Rectal smooth muscle tissue (tissue), 1 donor: ENCODE data around the gene GSTM1.
A peak's percentile ranks its signal among the peaks of the same experiment; 100 is the strongest.

ENCODE experiments used
- H3K27ac ChIP-seq: one replicate; pipeline ENCODE4 v1.7.0; 2013; ENCODE audit warnings: low read depth, low read length, inconsistent platforms
- H3K27me3 ChIP-seq: one replicate; pipeline ENCODE4 v1.7.0; 2013; ENCODE audit warnings: low read length; ENCODE audit not compliant: control insufficient read depth, insufficient read depth
- H3K36me3 ChIP-seq: one replicate; pipeline ENCODE4 v1.7.0; 2013; ENCODE audit warnings: low read length; ENCODE audit not compliant: control insufficient read depth, insufficient read depth
- H3K4me1 ChIP-seq: one replicate; pipeline ENCODE4 v1.7.0; 2013; ENCODE audit warnings: low read length; ENCODE audit not compliant: control insufficient read depth, insufficient read depth
- H3K4me3 ChIP-seq: one replicate; pipeline ENCODE4 v1.7.0; 2013; ENCODE audit warnings: low read length
- H3K9ac ChIP-seq: one replicate; pipeline ENCODE4 v1.7.0; 2013; ENCODE audit warnings: low read length

GSTM1 gene

DNA sequence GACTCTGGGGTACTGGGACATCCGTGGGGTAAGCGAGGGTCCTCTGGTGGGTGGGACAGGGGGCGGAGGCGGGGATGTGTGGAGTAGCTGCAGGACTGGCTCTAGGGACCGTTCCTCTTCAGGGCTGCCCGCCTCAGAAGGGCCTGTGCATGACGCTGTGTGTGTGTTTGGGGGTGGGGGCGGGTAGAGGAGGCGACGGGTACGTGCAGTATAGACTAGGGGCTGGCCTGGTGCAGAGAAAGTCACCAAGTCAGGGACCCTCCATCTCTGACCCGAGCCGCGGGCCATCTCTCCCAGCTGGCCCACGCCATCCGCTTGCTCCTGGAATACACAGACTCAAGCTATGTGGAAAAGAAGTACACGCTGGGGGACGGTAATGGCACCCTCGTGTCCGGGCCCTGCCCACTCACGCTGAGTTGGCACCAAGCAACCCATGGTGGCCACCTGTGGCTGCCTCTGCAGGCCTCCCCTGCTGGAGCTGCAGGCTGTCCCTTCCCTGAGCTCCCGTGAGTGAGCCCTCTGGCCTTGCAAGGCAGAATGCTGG, 24.8 kb downstream of the GSTM1 start:
- H3K4me3 ChIP-seq, result peak overlapping the region; percentile 41
- H3K27ac ChIP-seq, result no peak overlapping the region
- no peaks in the 10 kb centered on the region for H3K27me3 ChIP-seq
- H3K9ac ChIP-seq, result no peak overlapping the region
- H3K36me3 ChIP-seq, result no peaks in the 10 kb centered on the region
- no peaks in the 10 kb centered on the region for H3K4me1 ChIP-seq

GRCh38 chr1:109713636-109714035, 26.0 kb downstream of the GSTM1 start:
- Histone ChIP-seq H3K36me3 (no peaks in the 10 kb centered on the region), H3K4me3 (no peak overlapping the region), H3K27me3 (no peaks in the 10 kb centered on the region), H3K4me1 (no peaks in the 10 kb centered on the region), H3K27ac (no peak overlapping the region), H3K9ac (no peak overlapping the region)

DNA sequence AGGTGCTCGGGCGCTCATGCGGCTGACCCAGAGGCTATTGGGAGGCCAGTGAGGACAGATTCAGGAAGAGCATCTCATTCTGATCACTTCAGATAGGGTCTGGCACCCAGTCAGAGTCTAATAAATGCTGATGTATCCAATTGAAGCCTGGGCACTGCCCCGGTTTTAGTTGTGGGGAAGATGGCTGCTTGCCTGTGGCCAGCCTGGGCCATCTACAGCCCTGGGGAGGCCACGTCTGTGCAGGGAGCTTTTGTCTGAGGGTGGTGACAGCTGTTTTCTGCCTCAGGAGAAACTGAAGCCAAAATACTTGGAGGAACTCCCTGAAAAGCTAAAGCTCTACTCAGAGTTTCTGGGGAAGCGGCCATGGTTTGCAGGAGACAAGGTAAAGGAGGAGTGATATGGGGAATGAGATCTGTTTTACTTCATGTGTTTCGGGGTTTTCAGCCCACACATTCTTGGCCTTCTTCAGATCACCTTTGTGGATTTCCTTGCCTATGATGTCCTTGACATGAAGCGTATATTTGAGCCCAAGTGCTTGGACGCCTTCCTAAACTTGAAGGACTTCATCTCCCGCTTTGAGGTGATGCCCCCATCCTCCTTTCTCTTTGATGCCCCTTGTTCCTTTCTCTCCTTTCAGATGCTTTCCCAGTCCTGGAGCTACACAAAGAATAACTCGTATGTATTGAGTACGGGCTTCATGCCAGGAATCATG, 27.2 kb downstream of the GSTM1 start:
- Histone ChIP-seq H3K27me3 (no peaks in the 10 kb centered on the region), H3K36me3 (no peaks in the 10 kb centered on the region), H3K4me1 (no peaks in the 10 kb centered on the region), H3K27ac (no peak overlapping the region), H3K9ac (no peak overlapping the region), H3K4me3 (no peak overlapping the region)

DNA sequence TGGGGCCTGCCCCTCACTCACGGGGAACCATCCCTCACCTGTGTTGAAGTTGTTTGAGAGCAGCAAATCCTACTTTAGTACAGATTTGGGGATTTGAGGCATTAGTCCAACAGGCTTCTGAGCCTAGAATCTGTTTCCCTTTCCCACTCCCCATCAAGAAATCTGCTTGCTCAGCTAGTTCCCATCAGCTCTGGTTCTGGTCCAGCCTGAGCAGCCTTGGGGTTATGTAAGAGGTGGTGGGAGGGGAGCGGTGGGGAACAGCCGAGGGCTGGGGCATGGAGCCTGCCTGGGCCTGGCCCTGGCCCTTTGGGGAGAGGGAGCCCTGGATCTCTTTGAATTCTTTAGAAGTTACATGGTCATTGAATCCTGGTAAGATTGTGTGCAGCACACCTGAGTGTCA, 28.5 kb downstream of the GSTM1 start:
- H3K27ac ChIP-seq, result no peak overlapping the region
- H3K9ac ChIP-seq, result no peak overlapping the region
- no peaks in the 10 kb centered on the region for H3K36me3 ChIP-seq
- no peak overlapping the region for H3K4me3 ChIP-seq
- H3K27me3 ChIP-seq, result no peaks in the 10 kb centered on the region
- no peaks in the 10 kb centered on the region for H3K4me1 ChIP-seq

GRCh38 chr1:109716570-109717090, 29.0 kb downstream of the GSTM1 start:
- Histone ChIP-seq H3K27me3 (no peaks in the 10 kb centered on the region), H3K27ac (no peak overlapping the region), H3K4me1 (no peaks in the 10 kb centered on the region), H3K4me3 (no peak overlapping the region), H3K9ac (no peak overlapping the region), H3K36me3 (no peaks in the 10 kb centered on the region)

DNA sequence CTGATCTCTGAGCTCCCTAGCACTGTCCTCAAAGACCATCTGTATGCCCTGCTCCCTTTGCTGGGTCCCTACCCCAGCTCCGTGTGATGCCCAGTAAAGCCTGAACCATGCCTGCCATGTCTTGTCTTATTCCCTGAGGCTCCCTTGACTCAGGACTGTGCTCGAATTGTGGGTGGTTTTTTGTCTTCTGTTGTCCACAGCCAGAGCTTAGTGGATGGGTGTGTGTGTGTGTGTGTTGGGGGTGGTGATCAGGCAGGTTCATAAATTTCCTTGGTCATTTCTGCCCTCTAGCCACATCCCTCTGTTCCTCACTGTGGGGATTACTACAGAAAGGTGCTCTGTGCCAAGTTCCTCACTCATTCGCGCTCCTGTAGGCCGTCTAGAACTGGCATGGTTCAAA, 30.1 kb downstream of the GSTM1 start:
- no peak overlapping the region for H3K9ac ChIP-seq
- H3K4me1 ChIP-seq, result no peaks in the 10 kb centered on the region
- no peak overlapping the region for H3K4me3 ChIP-seq
- no peak overlapping the region for H3K27ac ChIP-seq
- no peaks in the 10 kb centered on the region for H3K36me3 ChIP-seq
- H3K27me3 ChIP-seq, result no peaks in the 10 kb centered on the region

DNA sequence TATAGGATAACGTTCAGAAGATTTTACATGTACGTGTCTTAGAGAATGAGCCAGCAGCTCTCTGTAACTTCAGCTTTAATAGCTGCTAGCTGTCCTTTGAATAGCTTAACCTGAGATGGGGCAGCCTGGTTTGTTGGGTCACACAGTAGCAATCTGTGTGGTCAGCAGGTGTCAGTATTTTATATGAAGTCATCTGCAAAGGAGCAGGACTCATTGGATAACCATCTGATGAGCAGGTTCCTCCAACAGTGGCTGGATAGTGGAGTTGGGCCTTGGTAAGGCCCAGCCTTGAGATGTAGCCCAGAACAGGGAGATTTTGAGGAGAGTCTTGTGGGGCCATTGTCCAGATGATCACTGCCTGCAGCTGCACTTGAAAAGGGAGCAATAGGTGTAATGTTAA, 30.9 kb downstream of the GSTM1 start:
- H3K9ac ChIP-seq, result no peak overlapping the region
- H3K27ac ChIP-seq, result no peak overlapping the region
- no peak overlapping the region for H3K4me3 ChIP-seq
- H3K4me1 ChIP-seq, result peaks cover under 1% of the 10 kb centered on the region
- no peaks in the 10 kb centered on the region for H3K36me3 ChIP-seq
- H3K27me3 ChIP-seq, result no peaks in the 10 kb centered on the region

- no peaks in the 10 kb centered on the region for H3K27me3 ChIP-seq
- H3K9ac ChIP-seq, result no peak overlapping the region
- no peaks in the 10 kb centered on the region for H3K36me3 ChIP-seq
- H3K4me1 ChIP-seq, result peaks cover 2% of the 10 kb centered on the region
- no peak overlapping the region for H3K4me3 ChIP-seq
- H3K27ac ChIP-seq, result no peak overlapping the region
Observed at GRCh38 chr1:109719337-109719837, 31.8 kb downstream of the GSTM1 start.

GRCh38 chr1:109721042-109721441, 33.4 kb downstream of the GSTM1 start:
- H3K9ac ChIP-seq, result no peak overlapping the region
- H3K4me3 ChIP-seq, result no peak overlapping the region
- no peaks in the 10 kb centered on the region for H3K27me3 ChIP-seq
- H3K36me3 ChIP-seq, result no peaks in the 10 kb centered on the region
- H3K27ac ChIP-seq, result no peak overlapping the region
- H3K4me1 ChIP-seq, result peaks cover 2% of the 10 kb centered on the region

DNA sequence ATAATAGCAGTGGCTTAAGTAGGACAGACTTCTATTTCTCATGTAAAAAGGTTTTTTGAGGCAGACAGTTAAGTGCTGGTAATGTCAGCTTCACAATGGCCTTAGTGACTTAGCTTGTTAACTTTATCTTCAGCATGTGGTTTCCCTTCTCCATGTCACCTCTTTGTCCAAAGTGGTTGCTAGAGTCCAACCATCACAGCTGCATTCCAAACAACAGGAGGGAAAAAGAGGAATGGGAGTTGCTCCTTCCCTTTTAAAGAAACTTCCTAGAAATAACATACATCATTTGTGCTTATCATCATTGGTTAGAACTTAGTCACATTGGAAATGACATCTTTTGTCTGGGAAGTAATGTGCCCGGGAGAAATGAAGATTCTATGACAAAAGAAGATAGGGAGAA, 34.4 kb downstream of the GSTM1 start:
- Histone ChIP-seq H3K36me3 (no peaks in the 10 kb centered on the region), H3K9ac (no peak overlapping the region), H3K27me3 (no peaks in the 10 kb centered on the region), H3K4me3 (no peak overlapping the region), H3K4me1 (peaks cover 2% of the 10 kb centered on the region), H3K27ac (no peak overlapping the region)

- H3K4me1 ChIP-seq, result peaks cover 2% of the 10 kb centered on the region
- no peak overlapping the region for H3K27ac ChIP-seq
- H3K27me3 ChIP-seq, result no peaks in the 10 kb centered on the region
- no peak overlapping the region for H3K9ac ChIP-seq
- no peaks in the 10 kb centered on the region for H3K36me3 ChIP-seq
- no peak overlapping the region for H3K4me3 ChIP-seq
Observed at GRCh38 chr1:109722908-109723691, 35.5 kb downstream of the GSTM1 start.

GRCh38 chr1:109724933-109725332, 37.3 kb downstream of the GSTM1 start:
- peaks cover 2% of the 10 kb centered on the region for H3K4me1 ChIP-seq
- H3K36me3 ChIP-seq, result no peaks in the 10 kb centered on the region
- no peak overlapping the region for H3K27ac ChIP-seq
- H3K4me3 ChIP-seq, result no peak overlapping the region
- no peak overlapping the region for H3K9ac ChIP-seq
- no peaks in the 10 kb centered on the region for H3K27me3 ChIP-seq
